HCT116 (cell line): ENCODE results near the gene ANKS1A.

Experiments used
- CEBPB ChIP-seq: IDR thresholded peaks from 2 replicates; pipeline ENCODE4 v1.6.1; 2012; ENCODE audit warnings: low read depth
- CTCF ChIP-seq, 3 experiments: fragments of 200-600 bp in 1 of 3; sonication (generic) in 1 of 3; IDR thresholded peaks in 2 of 3; conservative IDR thresholded peaks in 1 of 3; 2 replicates each; pipeline ENCODE4 v1.5.1; 2012 to 2017; ENCODE audit warnings: low read depth in 2 of 3, low read length in 2 of 3, antibody characterized with exemption in 1 of 3, borderline replicate concordance in 1 of 3, control low read depth in 1 of 3, mild to moderate bottlenecking in 1 of 3, mixed read lengths in 1 of 3, mixed run types in 1 of 3, moderate library complexity in 1 of 3; ENCODE audit not compliant: insufficient read depth in 1 of 3

- TF ChIP-seq CTCF (IDR thresholded peaks at IDR 0.05 in 2 of 3, conservative IDR thresholded peaks at IDR 0.05 in 1 of 3; ENCODE audit: borderline replicate concordance in 1 of 3, insufficient read depth in 1 of 3, low read depth in 2 of 3, low read length in 2 of 3) = no peak
- TF ChIP-seq CEBPB = no peak
Observed at GRCh38 chr6:35008858-35009257, 119.8 kb downstream of the ANKS1A start.
